ENCODE measurements around the gene SLC35E3.
A peak's percentile ranks its signal among the peaks of the same experiment; 100 is the strongest.

Gene SLC35E3
- total RNA-seq = 4.4 to 28.6 (median 20.2) reads per million in 3 experiments

GRCh38 chr12:68745904-68746571, at the start of gene SLC35E3:
TSS of gene SLC35E3 (plus strand) at chr12:68746176. CDS start at chr12:68746378, 202 bp downstream.
- peak; percentile 86 for DNase-seq

DNA sequence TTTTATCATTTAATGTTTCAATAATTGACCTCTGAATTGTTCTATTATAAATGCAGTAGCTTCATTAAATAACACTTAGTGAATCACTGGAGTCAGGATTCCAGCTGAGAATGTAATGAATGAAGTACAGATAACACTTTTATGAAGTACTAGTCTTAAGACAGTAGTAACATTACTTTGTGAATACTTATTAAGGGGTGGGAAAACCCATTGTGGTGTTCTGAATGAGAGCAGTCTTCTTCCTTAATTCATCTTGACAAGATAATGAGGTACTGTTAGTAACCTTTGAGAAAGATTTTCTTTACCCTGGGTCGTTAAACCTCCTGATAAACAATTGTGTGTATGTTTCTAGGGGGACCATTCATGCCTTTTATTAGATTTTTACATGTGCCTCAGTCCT, 46.5 kb upstream of the SLC35E3 start:
- DNase-seq = no peak

DNA sequence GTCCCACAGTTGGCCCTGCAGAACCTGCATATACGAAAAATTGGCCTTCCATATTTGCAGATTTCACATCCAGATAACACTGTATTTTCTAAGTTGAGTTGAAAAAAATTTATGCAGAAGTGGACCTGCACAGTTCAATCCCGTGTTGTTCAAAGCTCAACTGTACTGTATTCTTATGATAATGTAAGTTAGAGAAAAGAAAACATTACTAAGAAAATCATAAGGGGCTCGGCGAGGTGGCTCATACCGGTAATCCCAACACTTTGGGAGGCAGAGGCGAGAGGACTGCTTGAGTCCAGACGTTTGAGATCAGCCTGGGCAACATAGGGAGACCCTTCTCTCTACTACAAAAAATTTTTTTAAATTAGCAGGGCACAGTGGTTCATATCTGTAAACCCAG, 18.2 kb upstream of the SLC35E3 start:
- DNase-seq = no peak

- DNase-seq = no peak
Measured at GRCh38 chr12:68733661-68734071, 12.3 kb upstream of the SLC35E3 start.

GRCh38 chr12:68739891-68740290, 6.1 kb upstream of the SLC35E3 start:
- DNase-seq = no peak

DNA sequence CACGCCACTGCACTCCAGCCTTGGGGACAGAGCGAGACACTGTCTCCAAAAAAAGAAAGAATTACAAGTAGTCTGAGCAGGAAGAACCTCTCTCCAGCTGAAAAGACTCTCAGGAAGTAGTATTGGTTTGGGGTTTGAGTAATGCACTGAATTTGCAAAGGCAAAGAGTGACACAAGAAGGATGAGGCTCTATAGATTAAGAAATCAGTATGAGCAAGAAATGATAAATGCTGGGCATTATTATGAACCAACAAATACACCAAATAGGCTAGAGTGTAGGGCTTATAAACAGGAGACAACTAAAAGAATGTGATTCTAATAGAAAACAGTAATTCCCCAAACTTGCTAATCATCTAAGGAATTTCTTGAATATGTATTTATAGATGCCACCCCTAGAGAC, 2.6 kb upstream of the SLC35E3 start:
- no peak for DNase-seq

- DNase-seq = no peak
Measured at GRCh38 chr12:68745376-68745903, 536 bp upstream of the SLC35E3 start.

- peak; percentile 26 for DNase-seq
Measured at GRCh38 chr12:68746572-68747180, 700 bp downstream of the SLC35E3 start.

GRCh38 chr12:68749443-68749842, 3.5 kb downstream of the SLC35E3 start:
- DNase-seq = no peak

GRCh38 chr12:68749861-68750260, 3.9 kb downstream of the SLC35E3 start:
- no peak for DNase-seq

DNA sequence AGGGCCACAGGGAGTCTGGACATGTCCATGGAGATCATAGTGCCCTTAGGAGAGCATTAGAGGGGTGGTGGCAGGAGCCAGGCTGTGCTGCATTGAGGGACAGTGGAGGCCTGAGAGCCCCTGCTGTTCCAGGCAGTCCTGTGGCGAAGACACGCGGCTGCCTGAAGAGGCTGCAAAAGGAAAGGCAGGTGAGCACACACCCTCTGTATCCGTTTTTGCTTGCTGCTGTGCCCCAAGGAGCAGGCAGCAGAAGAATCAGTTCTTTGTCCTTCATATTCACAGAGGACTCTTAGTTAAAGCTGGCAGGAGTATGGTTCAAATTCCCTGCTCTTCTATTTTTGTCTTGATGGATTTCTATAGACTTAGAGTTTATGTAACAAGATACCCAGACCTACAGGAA, 4.5 kb downstream of the SLC35E3 start:
- DNase-seq = no peak

DNA sequence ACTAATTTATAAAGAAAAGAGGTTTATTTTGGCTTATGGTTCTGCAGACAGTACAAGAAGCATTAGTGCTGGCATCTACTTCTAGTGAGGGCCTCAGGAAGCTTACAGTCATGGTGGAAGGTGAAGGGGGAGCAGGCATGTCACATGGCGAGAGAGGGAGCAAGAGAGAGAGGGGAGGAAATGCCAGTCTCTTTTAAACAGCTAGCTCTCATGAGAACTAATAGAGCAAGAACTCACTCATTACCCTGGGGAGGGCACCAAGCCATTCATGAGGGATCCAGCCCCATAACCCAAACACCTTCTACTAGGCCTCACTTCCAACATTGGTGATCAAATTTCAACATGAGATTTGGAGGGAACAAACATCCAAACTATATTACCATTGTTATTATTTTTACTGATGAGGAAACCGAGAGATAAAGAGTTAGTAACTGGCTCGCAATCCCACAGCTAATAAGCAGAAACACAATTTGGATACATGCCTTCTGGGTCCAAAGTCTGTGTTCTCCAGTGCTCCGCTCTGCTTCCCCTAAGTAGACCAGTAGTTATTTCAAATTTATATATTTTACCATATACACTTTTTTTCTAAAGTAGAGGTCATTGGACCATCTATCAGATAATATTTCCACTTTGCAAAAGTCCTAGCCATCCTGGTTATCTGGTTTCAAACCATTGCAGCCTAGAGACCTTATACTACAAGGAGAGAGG, 9.7 kb downstream of the SLC35E3 start:
- DNase-seq = no peak

DNA sequence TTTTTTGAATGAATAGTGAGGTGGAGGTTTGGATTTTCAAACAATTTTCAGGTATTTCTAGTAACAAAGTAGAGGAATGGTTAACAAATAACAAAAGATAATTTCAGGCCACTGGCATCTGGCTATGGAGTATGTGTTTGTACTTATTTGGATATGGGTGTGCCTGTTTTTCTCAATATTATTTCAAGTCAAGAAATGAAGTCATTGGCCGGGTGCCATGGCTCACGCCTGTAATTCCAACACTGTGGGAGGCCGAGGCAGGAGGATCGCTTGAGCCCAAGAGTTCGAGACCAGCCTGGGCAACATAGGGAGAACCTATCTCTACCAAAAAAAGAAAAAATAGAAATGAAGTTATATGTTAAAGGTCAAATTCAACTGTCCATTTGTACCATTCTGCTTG, 13.9 kb downstream of the SLC35E3 start:
- no peak for DNase-seq

GRCh38 chr12:68760806-68761441, 14.9 kb downstream of the SLC35E3 start:
- DNase-seq = no peak

DNA sequence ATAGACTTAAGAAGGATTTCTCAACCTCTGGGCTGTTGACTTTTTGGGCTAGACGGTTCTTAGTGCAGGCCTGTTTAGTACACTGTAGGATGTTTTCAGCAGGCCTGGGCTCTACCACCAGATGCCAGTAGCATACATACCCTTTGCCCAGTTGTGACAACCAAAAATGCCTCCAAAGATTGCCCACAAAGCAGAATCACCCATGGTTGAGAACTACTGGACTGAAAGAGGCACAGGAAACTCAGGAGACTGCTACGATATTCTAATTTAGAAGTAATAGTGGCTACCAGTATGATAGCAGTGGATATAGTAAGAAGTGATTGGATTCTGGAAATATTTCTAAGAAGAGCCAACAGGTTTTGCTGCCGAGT, 15.5 kb downstream of the SLC35E3 start:
- DNase-seq = no peak

DNA sequence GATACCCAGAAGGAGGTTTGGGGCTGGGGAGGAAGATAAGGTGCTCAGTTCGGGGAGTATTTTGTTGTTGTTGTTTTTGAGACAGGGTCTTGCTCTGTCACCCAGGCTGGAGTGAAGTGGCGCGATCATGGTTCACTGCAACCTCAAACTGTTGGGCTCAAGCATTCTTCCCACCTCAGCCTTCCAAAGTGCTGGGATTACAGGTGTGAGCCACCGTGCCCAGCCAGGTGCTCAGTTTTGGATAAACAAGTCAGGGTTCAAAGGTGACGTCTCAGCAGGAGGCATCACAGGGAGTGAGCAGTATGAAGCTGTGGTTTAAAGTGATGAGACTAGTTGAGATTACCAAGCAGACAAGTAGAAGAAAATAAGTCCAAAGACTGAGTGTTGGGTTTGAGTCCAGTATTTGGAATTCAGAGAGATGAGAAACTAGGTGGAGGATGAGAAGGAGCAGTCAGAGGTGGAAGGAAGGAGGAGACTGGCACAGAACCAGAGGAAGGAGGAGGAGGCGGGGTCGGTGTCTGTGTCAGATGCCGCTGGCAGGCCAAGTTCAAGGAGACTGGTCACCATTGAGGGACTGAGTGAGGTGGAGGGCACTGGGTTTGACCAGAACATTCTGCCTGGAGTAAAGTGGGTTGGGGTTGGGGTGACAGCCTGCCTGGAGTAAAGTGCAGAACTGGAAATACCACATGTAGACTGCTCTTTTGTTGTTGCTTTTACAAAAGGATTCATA, 16.1 kb downstream of the SLC35E3 start:
- DNase-seq = no peak

GRCh38 chr12:68762691-68763090, 16.7 kb downstream of the SLC35E3 start:
- DNase-seq = no peak

DNA sequence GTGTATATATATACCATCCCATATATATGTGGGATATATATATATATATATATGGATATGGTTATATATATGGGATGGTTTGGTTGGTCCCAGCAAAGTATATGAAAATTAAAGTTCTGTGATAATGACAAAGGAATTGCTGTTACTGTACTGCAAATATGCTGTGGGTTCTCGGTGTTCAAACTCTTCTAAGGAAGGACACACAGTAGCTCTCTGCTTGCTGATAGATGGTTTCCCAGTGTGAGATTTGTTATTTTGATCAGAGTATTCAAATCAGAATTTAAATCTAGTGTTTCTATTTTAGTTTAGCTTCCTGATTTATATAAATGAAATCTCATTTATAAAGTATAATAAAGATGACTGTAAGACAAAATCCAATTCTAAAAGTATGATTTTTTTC, 19.7 kb downstream of the SLC35E3 start:
- no peak for DNase-seq

DNA sequence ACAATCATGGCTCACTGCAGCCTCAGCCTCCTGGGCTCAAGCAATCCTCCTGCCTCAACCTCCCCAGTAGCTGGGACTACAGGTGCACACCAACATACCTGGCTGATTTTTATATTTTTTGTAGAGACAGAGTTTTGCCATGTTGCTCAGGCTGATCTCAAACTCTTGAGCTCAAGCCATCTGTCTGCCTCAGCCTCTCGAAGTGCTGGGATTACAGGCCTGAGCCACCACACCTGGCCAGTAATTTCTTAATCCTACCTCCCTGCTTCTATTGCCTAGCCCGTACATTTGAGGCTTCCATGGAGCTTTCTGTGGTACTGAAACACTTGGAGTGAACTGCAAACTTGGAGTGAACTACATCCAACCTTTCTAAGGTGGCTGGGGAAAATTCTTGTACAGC, 20.7 kb downstream of the SLC35E3 start:
- no peak for DNase-seq

GRCh38 chr12:68767191-68767590, 21.2 kb downstream of the SLC35E3 start:
- no peak for DNase-seq

GRCh38 chr12:68768431-68768939, 22.5 kb downstream of the SLC35E3 start:
- DNase-seq = no peak

DNA sequence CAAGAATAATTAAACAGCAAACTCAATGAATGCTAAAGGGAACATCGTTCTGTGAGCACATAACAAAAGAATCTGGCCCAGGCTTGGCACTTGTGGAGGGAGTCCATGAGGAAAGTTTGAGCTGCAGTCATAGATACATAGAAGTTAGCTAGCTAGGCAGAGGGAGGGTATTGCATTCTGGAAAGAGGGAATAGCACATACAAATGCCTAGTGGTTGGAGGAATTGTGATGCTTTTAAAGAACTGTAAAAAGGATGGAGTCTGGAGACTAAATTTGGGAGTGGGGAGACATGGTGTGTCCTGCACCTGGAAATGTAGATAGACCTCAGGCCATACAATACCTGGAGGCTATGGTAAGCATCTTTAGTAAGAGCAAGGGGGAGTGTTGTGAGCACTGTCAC, 24.0 kb downstream of the SLC35E3 start:
- DNase-seq = no peak
